K562 (cell line): ENCODE results near the gene WIF1. TPM values are rescaled to one million over a fixed set of nuclear protein-coding genes. Genes with fewer than 3 reads are reported as not detected.

Source experiments
- ARID3B ChIP-seq: fragments of 250-450 bp; sonication (Bioruptor Pico); IDR thresholded peaks from 2 replicates; pipeline ENCODE4 v1.4.0; 2020; ENCODE audit warnings: borderline replicate concordance
- CBX5 ChIP-seq: IDR thresholded peaks from 2 replicates; pipeline ENCODE4 v1.6.1; 2014; ENCODE audit warnings: low read depth, borderline replicate concordance
- DMBX1 ChIP-seq: fragments of 250-450 bp; sonication (Bioruptor Pico); IDR thresholded peaks from 2 replicates; pipeline ENCODE4 v1.8.0; 2022; ENCODE audit warnings: inconsistent platforms, mild to moderate bottlenecking, moderate library complexity, borderline replicate concordance
- EP400 ChIP-seq: fragments of 450-650 bp; IDR thresholded peaks from 2 replicates; pipeline ENCODE4 v1.6.1; 2017; ENCODE audit warnings: antibody characterized with exemption, mild to moderate bottlenecking, moderate library complexity
- HLTF ChIP-seq: fragments of 450-650 bp; IDR thresholded peaks from 2 replicates; pipeline ENCODE4 v1.6.1; 2016
- ID3 ChIP-seq, 2 experiments: fragments of 250-450 bp in 1 of 2; fragments of 450-650 bp in 1 of 2; sonication (Bioruptor Pico) in 1 of 2; IDR thresholded peaks; 2 replicates each; pipeline versions ENCODE4 v1.6.1 to v1.8.0; 2016 to 2021; ENCODE audit warnings: mild to moderate bottlenecking in 2 of 2, moderate library complexity in 2 of 2, missing compliant biosample characterization in 1 of 2, missing genetic modification characterization in 1 of 2
- POLR3G ChIP-seq: IDR thresholded peaks from 2 replicates; pipeline ENCODE4 v1.6.1; 2011; ENCODE audit not compliant: insufficient read length, insufficient replicate concordance; ENCODE audit errors: extremely low read depth
- RFX5 ChIP-seq: IDR thresholded peaks from 2 replicates; pipeline ENCODE4 v1.6.1; 2011; ENCODE audit warnings: low read depth, mild to moderate bottlenecking, improper control_type of control experiment, low read length
- SMAD3 ChIP-seq: fragments of 450-650 bp; formaldehyde crosslinking; conservative IDR thresholded peaks from 2 replicates; pipeline ENCODE4 v1.4.0; 2020; ENCODE audit warnings: mild to moderate bottlenecking
- SMC3 ChIP-seq: conservative IDR thresholded peaks from 2 replicates; pipeline ENCODE4 v1.6.1; 2011; ENCODE audit warnings: low read depth, low read length, improper control_type of control experiment; ENCODE audit not compliant: insufficient read depth
- SUPT5H ChIP-seq: fragments of 450-650 bp; IDR thresholded peaks from 2 replicates; pipeline ENCODE4 v1.6.1; 2016
- THAP7 ChIP-seq: fragments of 250-450 bp; sonication (Bioruptor Pico); IDR thresholded peaks from 2 replicates; pipeline ENCODE4 v1.5.0; 2021
- USF2 ChIP-seq: sonication (generic); formaldehyde crosslinking; IDR thresholded peaks from 2 replicates; pipeline ENCODE4 v1.5.0; 2020; ENCODE audit warnings: missing genetic modification reagents
- ZFP1 ChIP-seq: fragments of 450-650 bp; formaldehyde crosslinking; IDR thresholded peaks from 2 replicates; pipeline ENCODE4 v1.4.0; 2020; ENCODE audit warnings: mild to moderate bottlenecking, mixed read lengths
- ZNF318 ChIP-seq, 2 experiments: fragments of 450-650 bp; IDR thresholded peaks; 2 replicates each; pipeline ENCODE4 v1.6.1; 2016; ENCODE audit warnings: mild to moderate bottlenecking in 2 of 2, borderline replicate concordance in 1 of 2, low read depth in 1 of 2, moderate library complexity in 1 of 2
- polyA plus RNA-seq, 8 experiments: library from polyadenylated mRNA; depleted of rRNA in 4 of 8; stranded (reverse) in 5 of 8; unstranded in 3 of 8; fragments of >200 nt; fragmentation: Nextera tagmentation in 2 of 8; fragmentation: Illumina TruSeq in 1 of 8; extraction: Ambion mirVana in 2 of 8; extraction: Trizol in 1 of 8; gene quantifications; 2 replicates each; pipeline versions ENCODE4 v1.2.1 to v1.2.3, GENCODE V29; 2011 to 2014; ENCODE audit warnings: inconsistent platforms in 1 of 8, missing spikeins in 1 of 8
- total RNA-seq, 7 experiments: library from RNA; depleted of rRNA in 6 of 7; stranded (reverse); fragments of >200 nt in 6 of 7; fragmentation: Illumina TruSeq in 2 of 7; extraction: Trizol in 2 of 7; gene quantifications; 2 replicates each; pipeline versions ENCODE4 v1.2.1 to v1.2.3, GENCODE V29; 2011 to 2021; ENCODE audit warnings: low replicate concordance in 1 of 7

Gene WIF1
- total and polyA plus RNA-seq, 9 of the 15 experiments (the other 6 are each of a cell fraction or from before 2014, with no cell fraction given), result not detected

GRCh38 chr12:65169320-65170208 is 48.5 kb upstream of the WIF1 start, which contains the start of gene LEMD3 (continued):
- TF ChIP-seq DMBX1 (CRISPR knock-in tag) (no peak), USF2 (CRISPR knock-in tag) (peak; percentile 54), ZFP1 (no peak), RFX5 (no peak), EP400 (peak; percentile 85), SUPT5H (peak; percentile 89), ZNF318 (IDR thresholded peaks at IDR 0.05; ENCODE audit: borderline replicate concordance in 1 of 2, low read depth in 1 of 2) (no peak), CBX5 (no peak; the same call in 1 of the 2 replicates), SMAD3 (CRISPR knock-in tag) (no peak), ARID3B (CRISPR knock-in tag) (no peak), POLR3G (no peak), ID3 (CRISPR knock-in tag; IDR thresholded peaks at IDR 0.05) (no peak), ID3 (tag; IDR thresholded peaks at IDR 0.05) (no peak; the same call in 1 of the 2 replicates), SMC3 (no peak), THAP7 (CRISPR knock-in tag) (no peak), HLTF (no peak)
